ENCODE results near the gene TNNI3K. TPM values are rescaled to one million over a fixed set of nuclear protein-coding genes. Genes with fewer than 3 reads are reported as not detected.

Gene TNNI3K
- total RNA-seq, 1 donor from 2014 or later = not detected

DNA sequence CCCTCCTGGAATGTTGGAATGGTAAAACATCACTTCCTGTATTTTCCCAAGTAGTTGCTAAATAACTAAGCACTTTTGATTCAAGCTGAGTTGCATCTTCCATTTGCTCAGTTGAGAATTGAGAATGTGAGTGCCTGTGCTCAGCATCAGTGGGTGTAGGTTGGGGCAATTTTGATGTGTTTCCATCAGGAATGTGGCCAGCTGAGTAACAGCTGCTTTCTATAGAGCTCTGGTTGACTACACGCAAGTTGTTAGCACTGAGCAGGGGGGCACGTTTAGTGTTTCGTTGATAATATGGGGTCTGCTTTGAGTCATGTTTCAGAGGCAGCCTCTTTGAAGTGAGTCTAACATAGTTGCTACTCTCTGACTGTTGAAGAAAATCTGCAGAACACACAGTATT, 235.7 kb downstream of the TNNI3K start:
- Mint-ChIP-seq H3K36me3 (ENCODE audit: unreplicated experiment) (no peaks in the 10 kb centered on the region), H3K27me3 (ENCODE audit: unreplicated experiment) (no peaks in the 10 kb centered on the region), H3K27ac (ENCODE audit: unreplicated experiment) (no peak overlapping the region), H3K9me3 (ENCODE audit: unreplicated experiment) (no peaks in the 10 kb centered on the region), H3K4me3 (ENCODE audit: unreplicated experiment) (no peak overlapping the region), H3K4me1 (ENCODE audit: low read depth, unreplicated experiment) (peaks cover 9% of the 10 kb centered on the region)
- TF ChIP-seq, protein P1, sequence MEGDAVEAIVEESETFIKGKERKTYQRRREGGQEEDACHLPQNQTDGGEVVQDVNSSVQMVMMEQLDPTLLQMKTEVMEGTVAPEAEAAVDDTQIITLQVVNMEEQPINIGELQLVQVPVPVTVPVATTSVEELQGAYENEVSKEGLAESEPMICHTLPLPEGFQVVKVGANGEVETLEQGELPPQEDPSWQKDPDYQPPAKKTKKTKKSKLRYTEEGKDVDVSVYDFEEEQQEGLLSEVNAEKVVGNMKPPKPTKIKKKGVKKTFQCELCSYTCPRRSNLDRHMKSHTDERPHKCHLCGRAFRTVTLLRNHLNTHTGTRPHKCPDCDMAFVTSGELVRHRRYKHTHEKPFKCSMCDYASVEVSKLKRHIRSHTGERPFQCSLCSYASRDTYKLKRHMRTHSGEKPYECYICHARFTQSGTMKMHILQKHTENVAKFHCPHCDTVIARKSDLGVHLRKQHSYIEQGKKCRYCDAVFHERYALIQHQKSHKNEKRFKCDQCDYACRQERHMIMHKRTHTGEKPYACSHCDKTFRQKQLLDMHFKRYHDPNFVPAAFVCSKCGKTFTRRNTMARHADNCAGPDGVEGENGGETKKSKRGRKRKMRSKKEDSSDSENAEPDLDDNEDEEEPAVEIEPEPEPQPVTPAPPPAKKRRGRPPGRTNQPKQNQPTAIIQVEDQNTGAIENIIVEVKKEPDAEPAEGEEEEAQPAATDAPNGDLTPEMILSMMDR (IDR thresholded peaks at IDR 0.05; ENCODE audit: partially characterized antibody, unreplicated experiment) = no peak
- no peak for DNase-seq

DNA sequence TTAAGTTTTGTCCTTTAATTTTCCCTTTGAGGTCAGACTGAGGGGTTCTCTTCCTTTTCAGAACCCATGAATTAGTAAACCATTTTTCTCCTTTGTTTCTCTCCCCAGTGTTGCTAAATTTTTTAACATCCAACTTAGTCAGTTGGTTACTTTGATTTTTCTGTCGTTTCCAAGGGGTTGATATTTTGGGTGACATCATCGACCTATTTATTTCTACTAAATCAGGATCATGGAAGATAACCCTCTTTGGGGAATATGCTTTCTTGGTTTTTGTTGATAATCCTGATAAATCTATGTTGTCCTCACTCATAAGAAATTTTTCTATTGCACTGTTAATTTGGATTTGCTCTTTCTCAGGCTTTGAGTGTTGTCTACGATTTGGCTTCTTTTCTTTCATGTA, 236.3 kb downstream of the TNNI3K start:
- Mint-ChIP-seq H3K4me1 (ENCODE audit: low read depth, unreplicated experiment) (peaks cover 9% of the 10 kb centered on the region), H3K9me3 (ENCODE audit: unreplicated experiment) (no peaks in the 10 kb centered on the region), H3K36me3 (ENCODE audit: unreplicated experiment) (no peaks in the 10 kb centered on the region), H3K27ac (ENCODE audit: unreplicated experiment) (no peak overlapping the region), H3K4me3 (ENCODE audit: unreplicated experiment) (no peak overlapping the region), H3K27me3 (ENCODE audit: unreplicated experiment) (no peaks in the 10 kb centered on the region)
- TF ChIP-seq, protein P1 (IDR thresholded peaks at IDR 0.05; ENCODE audit: partially characterized antibody, unreplicated experiment) = no peak
- no peak for DNase-seq

DNA sequence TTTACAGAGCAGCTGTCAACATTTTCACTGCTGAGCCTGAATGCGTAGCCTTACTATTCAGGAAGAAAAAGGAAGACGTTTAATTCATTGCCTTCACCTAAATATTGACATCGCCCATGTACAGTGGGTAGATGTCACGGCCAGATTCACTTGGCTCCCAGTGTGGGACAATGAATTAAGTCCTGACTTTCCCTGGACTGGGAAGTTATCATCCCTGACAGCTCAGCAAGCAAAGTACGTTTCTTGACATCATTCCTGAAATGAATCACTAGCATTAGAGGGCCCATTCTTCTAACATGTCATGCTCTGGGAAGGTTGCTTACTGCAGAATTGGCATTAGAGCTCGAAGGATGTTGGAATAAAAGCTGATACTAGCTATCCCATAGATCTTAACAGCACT, 239.4 kb downstream of the TNNI3K start:
- Mint-ChIP-seq H3K4me1 (ENCODE audit: low read depth, unreplicated experiment) (peaks cover 9% of the 10 kb centered on the region), H3K36me3 (ENCODE audit: unreplicated experiment) (no peaks in the 10 kb centered on the region), H3K9me3 (ENCODE audit: unreplicated experiment) (no peaks in the 10 kb centered on the region), H3K27ac (ENCODE audit: unreplicated experiment) (no peak overlapping the region), H3K4me3 (ENCODE audit: unreplicated experiment) (no peak overlapping the region), H3K27me3 (ENCODE audit: unreplicated experiment) (no peaks in the 10 kb centered on the region)
- no peak for DNase-seq
- TF ChIP-seq, protein P1 (IDR thresholded peaks at IDR 0.05; ENCODE audit: partially characterized antibody, unreplicated experiment) = no peak

DNA sequence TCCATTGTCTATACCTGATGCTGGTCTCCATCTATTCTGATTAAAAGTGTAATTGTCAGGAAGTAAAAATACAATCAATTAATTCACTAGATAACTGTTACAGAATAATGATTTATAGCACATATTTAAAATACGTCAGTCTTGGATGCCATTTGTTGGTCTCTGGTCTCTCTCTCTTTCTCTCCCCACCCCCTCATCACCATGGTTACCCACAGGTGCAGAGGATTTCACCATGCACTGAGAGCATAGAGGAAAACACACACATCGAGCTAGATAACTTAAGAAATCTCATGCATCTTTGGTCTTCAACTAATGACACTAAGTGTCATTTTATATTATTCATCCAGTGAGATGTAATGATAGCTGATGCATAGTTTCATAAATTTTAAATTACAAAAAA, 243.8 kb downstream of the TNNI3K start:
- H3K27me3 Mint-ChIP-seq (ENCODE audit: unreplicated experiment) = no peaks in the 10 kb centered on the region
- peaks cover 6% of the 10 kb centered on the region for H3K4me1 Mint-ChIP-seq (ENCODE audit: low read depth, unreplicated experiment)
- H3K36me3 Mint-ChIP-seq (ENCODE audit: unreplicated experiment) = no peaks in the 10 kb centered on the region
- H3K27ac Mint-ChIP-seq (ENCODE audit: unreplicated experiment) = no peak overlapping the region
- no peak overlapping the region for H3K4me3 Mint-ChIP-seq (ENCODE audit: unreplicated experiment)
- DNase-seq = no peak
- TF ChIP-seq, protein P1 (IDR thresholded peaks at IDR 0.05; ENCODE audit: partially characterized antibody, unreplicated experiment) = no peak
- H3K9me3 Mint-ChIP-seq (ENCODE audit: unreplicated experiment) = no peaks in the 10 kb centered on the region

DNA sequence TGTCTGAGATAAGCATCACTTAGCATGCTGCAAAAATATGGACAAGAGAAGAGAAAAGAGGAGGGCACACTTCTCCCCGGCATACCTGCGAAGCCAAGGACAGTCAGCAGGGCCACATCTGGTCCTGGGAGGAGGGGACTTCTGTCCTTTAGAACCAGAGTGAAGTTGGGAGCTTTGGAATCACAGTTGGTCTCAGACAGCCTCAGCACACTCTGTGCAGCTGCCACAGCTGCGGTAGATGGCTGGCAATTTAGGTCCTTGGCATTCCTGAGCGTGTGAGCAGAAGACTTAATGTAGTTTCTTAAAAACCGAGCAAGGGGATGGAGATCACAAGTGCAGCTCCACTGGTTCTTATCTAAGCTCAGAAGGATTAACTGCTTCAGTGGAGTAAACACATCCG, 244.9 kb downstream of the TNNI3K start:
- no peaks in the 10 kb centered on the region for H3K9me3 Mint-ChIP-seq (ENCODE audit: unreplicated experiment)
- no peaks in the 10 kb centered on the region for H3K27me3 Mint-ChIP-seq (ENCODE audit: unreplicated experiment)
- no peak for DNase-seq
- H3K4me1 Mint-ChIP-seq (ENCODE audit: low read depth, unreplicated experiment) = peaks cover 6% of the 10 kb centered on the region
- H3K36me3 Mint-ChIP-seq (ENCODE audit: unreplicated experiment) = no peaks in the 10 kb centered on the region
- H3K4me3 Mint-ChIP-seq (ENCODE audit: unreplicated experiment) = no peak overlapping the region
- H3K27ac Mint-ChIP-seq (ENCODE audit: unreplicated experiment) = no peak overlapping the region
- TF ChIP-seq, protein P1 (IDR thresholded peaks at IDR 0.05; ENCODE audit: partially characterized antibody, unreplicated experiment) = no peak
